ENCODE data around the gene NID1.

NID1 gene

DNA sequence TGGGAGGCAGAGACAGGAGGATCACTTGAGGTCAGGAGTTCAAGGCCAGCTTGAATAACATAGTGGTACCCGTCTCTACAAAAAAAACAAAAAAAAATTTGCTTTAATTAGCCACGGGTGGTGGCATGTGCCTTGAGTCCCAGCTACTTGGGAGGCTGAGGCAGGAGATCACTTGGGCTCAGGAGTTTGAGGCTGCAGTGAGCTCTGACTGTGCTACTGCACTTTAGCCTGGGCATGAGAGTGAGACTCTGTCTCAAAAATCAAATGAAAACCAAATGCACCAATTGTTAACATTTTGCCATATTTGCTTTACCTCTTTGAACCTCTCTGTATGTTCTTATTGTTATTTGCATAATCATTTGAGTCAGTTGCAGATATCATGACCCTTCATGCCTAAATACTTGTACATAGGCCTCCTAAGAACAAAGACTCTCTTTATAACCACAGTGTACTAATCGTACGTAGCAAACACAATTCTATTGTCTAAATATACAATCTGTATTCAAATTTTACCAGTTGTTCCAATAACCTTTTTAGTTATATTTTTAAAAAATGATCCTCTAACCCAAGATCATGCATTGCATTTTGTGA is 8.5 kb upstream of the NID1 start:
- Histone ChIP-seq H3K79me1 (ENCODE audit: low read depth, low read length) (no peaks in the 10 kb centered on the region), H3K4ac (ENCODE audit: low read length) (no peak overlapping the region), H3K14ac (ENCODE audit: low read length) (no peak overlapping the region), H4K91ac (ENCODE audit: low read depth, low read length, poor library complexity) (no peak overlapping the region), H3K4me3 (ENCODE audit: low read length in 2 of 2) (no peak overlapping the region), H3K36me3 (replicated peaks in 1 of 2; ENCODE audit: control insufficient read depth in 2 of 2, insufficient read depth in 2 of 2, low read length in 2 of 2) (peaks cover 0 to 1% of the 10 kb centered on the region in 2 donors), H3K9ac (ENCODE audit: low read depth, low read length, poor library complexity) (no peak overlapping the region), H2BK120ac (ENCODE audit: low read depth, low read length) (no peak overlapping the region), H3K23ac (ENCODE audit: low read depth, low read length, poor library complexity) (no peak overlapping the region), H3K27ac (replicated peaks; ENCODE audit: low read length) (no peak overlapping the region), H4K8ac (ENCODE audit: low read depth, low read length) (no peak overlapping the region), H3K4me1 (ENCODE audit: control insufficient read depth in 2 of 2, insufficient read depth in 1 of 2, low read depth in 1 of 2, low read length in 2 of 2) (no peaks in the 10 kb centered on the region), H2BK15ac (ENCODE audit: low read length) (no peak overlapping the region), H3K4me2 (ENCODE audit: insufficient read depth, low read length, poor library complexity, severe bottlenecking) (no peak overlapping the region), H3K18ac (ENCODE audit: low read length) (no peak overlapping the region), H2BK5ac (ENCODE audit: low read length) (no peak overlapping the region), H2AK5ac (ENCODE audit: low read depth, low read length) (no peak overlapping the region), H3K9me3 (replicated peaks in 1 of 2; ENCODE audit: control insufficient read depth in 2 of 2, insufficient read depth in 1 of 2, low read depth in 1 of 2, low read length in 2 of 2) (peaks cover 2% of the 10 kb centered on the region in 2 donors), H3K27me3 (ENCODE audit: control insufficient read depth in 3 of 3, insufficient read depth in 3 of 3, low read depth in 1 of 3, low read length in 3 of 3) (no peaks in the 10 kb centered on the region), H2AFZ (ENCODE audit: low read length) (no peak overlapping the region), H2BK12ac (ENCODE audit: low read length) (no peak overlapping the region)
- WGBS, 2 donors (ENCODE audit: extremely low coverage in 2 of 2, insufficient read length in 2 of 2, insufficient replicate concordance in 1 of 2) = no CpG with 5 or more reads among the region's 4 CpGs
- no peak for DNase-seq (ENCODE audit: low spot score)

DNA sequence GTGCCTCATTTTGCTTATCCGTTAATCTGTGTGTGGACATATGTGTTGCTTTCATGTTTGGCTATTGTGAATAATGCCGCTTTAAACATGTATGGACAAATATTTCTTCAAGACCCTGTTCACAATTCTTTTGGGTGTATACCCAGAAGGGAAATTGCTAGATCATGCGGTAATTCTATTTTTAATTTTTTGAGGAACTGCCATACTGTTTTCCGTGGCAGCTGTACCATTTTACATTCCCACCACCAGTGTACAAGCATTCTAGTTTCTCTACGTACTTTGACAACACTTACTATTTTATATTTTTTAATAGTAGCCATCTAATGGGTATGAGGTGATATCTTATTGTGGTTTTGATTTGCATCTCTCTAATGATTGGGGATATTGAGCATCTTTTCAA is 7.1 kb upstream of the NID1 start:
- Histone ChIP-seq H3K4me3 (ENCODE audit: low read length in 2 of 2) (no peak overlapping the region), H4K91ac (ENCODE audit: low read depth, low read length, poor library complexity) (no peak overlapping the region), H3K79me1 (ENCODE audit: low read depth, low read length) (no peaks in the 10 kb centered on the region), H2AFZ (ENCODE audit: low read length) (no peak overlapping the region), H3K36me3 (replicated peaks in 1 of 2; ENCODE audit: control insufficient read depth in 2 of 2, insufficient read depth in 2 of 2, low read length in 2 of 2) (peaks cover 0 to 1% of the 10 kb centered on the region in 2 donors), H4K8ac (ENCODE audit: low read depth, low read length) (no peak overlapping the region), H2BK15ac (ENCODE audit: low read length) (no peak overlapping the region), H3K4ac (ENCODE audit: low read length) (no peak overlapping the region), H3K9ac (ENCODE audit: low read depth, low read length, poor library complexity) (no peak overlapping the region), H3K27ac (replicated peaks; ENCODE audit: low read length) (no peak overlapping the region), H2BK5ac (ENCODE audit: low read length) (no peak overlapping the region), H2BK120ac (ENCODE audit: low read depth, low read length) (no peak overlapping the region), H2BK12ac (ENCODE audit: low read length) (no peak overlapping the region), H3K4me2 (ENCODE audit: insufficient read depth, low read length, poor library complexity, severe bottlenecking) (no peak overlapping the region), H3K14ac (ENCODE audit: low read length) (no peak overlapping the region), H3K18ac (ENCODE audit: low read length) (no peak overlapping the region), H3K27me3 (ENCODE audit: control insufficient read depth in 3 of 3, insufficient read depth in 3 of 3, low read depth in 1 of 3, low read length in 3 of 3) (peaks cover 0 to 9% (median 0%) of the 10 kb centered on the region in 3 experiments), H3K9me3 (replicated peaks in 1 of 2; ENCODE audit: control insufficient read depth in 2 of 2, insufficient read depth in 1 of 2, low read depth in 1 of 2, low read length in 2 of 2) (peaks cover 2% of the 10 kb centered on the region in 2 donors), H3K4me1 (ENCODE audit: control insufficient read depth in 2 of 2, insufficient read depth in 1 of 2, low read depth in 1 of 2, low read length in 2 of 2) (no peaks in the 10 kb centered on the region), H3K23ac (ENCODE audit: low read depth, low read length, poor library complexity) (no peak overlapping the region), H2AK5ac (ENCODE audit: low read depth, low read length) (no peak overlapping the region)
- WGBS, 2 donors (ENCODE audit: extremely low coverage in 2 of 2, insufficient read length in 2 of 2, insufficient replicate concordance in 1 of 2) = no CpG with 5 or more reads among the region's 5 CpGs
- no peak for DNase-seq (ENCODE audit: low spot score)

DNA sequence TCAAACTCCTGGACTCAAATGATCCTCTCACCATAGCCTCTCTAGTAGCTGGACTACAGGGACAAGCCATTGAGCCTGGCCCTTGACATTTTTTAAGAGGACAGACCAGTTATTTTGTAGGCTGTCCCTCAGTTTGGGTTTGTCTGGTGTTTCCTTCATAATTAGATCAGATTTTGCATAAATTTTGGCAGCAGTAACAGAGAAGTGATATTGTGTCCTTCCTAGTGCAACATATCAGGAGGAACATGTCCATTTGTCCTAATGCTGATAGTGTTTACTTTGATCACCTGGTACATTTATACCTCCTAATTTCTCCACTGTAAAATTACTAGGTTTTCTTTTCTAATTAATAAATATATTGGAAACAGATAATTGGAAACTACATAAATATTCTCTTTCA is 5.9 kb upstream of the NID1 start:
- H3K14ac ChIP-seq (ENCODE audit: low read length) = no peak overlapping the region
- H2AFZ ChIP-seq (ENCODE audit: low read length) = no peak overlapping the region
- H3K36me3 ChIP-seq (replicated peaks in 1 of 2; ENCODE audit: control insufficient read depth in 2 of 2, insufficient read depth in 2 of 2, low read length in 2 of 2) = peaks cover 0 to 1% of the 10 kb centered on the region in 2 donors
- H4K91ac ChIP-seq (ENCODE audit: low read depth, low read length, poor library complexity) = no peak overlapping the region
- no peak overlapping the region for H3K27ac ChIP-seq (replicated peaks; ENCODE audit: low read length)
- no peak overlapping the region for H2BK12ac ChIP-seq (ENCODE audit: low read length)
- peaks cover 2% of the 10 kb centered on the region in 2 donors for H3K9me3 ChIP-seq (replicated peaks in 1 of 2; ENCODE audit: control insufficient read depth in 2 of 2, insufficient read depth in 1 of 2, low read depth in 1 of 2, low read length in 2 of 2)
- no peak overlapping the region for H4K8ac ChIP-seq (ENCODE audit: low read depth, low read length)
- H3K27me3 ChIP-seq (ENCODE audit: control insufficient read depth in 3 of 3, insufficient read depth in 3 of 3, low read depth in 1 of 3, low read length in 3 of 3) = peaks cover 0 to 21% (median 2%) of the 10 kb centered on the region in 3 experiments
- H2BK120ac ChIP-seq (ENCODE audit: low read depth, low read length) = no peak overlapping the region
- no peak overlapping the region for H3K4me3 ChIP-seq (ENCODE audit: low read length in 2 of 2)
- no peak overlapping the region for H3K23ac ChIP-seq (ENCODE audit: low read depth, low read length, poor library complexity)
- DNase-seq (ENCODE audit: low spot score) = no peak
- no peak overlapping the region for H3K18ac ChIP-seq (ENCODE audit: low read length)
- no peak overlapping the region for H2BK5ac ChIP-seq (ENCODE audit: low read length)
- H2AK5ac ChIP-seq (ENCODE audit: low read depth, low read length) = no peak overlapping the region
- no peak overlapping the region for H3K4ac ChIP-seq (ENCODE audit: low read length)
- no peak overlapping the region for H2BK15ac ChIP-seq (ENCODE audit: low read length)
- no peaks in the 10 kb centered on the region for H3K79me1 ChIP-seq (ENCODE audit: low read depth, low read length)
- H3K9ac ChIP-seq (ENCODE audit: low read depth, low read length, poor library complexity) = no peak overlapping the region
- no peak overlapping the region for H3K4me2 ChIP-seq (ENCODE audit: insufficient read depth, low read length, poor library complexity, severe bottlenecking)
- peaks cover 0 to 5% of the 10 kb centered on the region in 2 donors for H3K4me1 ChIP-seq (ENCODE audit: control insufficient read depth in 2 of 2, insufficient read depth in 1 of 2, low read depth in 1 of 2, low read length in 2 of 2)

DNA sequence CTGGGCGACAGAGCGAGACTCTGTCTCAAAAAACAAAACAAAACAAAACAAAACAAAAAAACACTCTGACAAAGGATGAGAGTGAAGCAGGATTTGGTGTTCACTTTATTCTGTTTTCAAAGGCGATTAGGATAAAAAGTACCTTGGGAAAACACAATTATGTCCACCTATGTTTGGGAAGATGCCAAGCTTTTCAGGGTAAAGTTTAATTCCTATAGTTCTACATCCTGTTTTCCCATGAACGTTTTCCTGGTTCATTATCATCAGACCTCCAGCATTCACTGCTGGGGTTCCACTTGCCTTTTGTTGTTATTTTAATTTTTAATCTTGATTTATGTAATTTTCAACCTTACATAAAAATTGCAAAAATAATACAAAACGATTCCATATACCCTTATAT is 4.9 kb upstream of the NID1 start:
- Histone ChIP-seq H3K4me1 (ENCODE audit: control insufficient read depth in 2 of 2, insufficient read depth in 1 of 2, low read depth in 1 of 2, low read length in 2 of 2) (peaks cover 4 to 5% of the 10 kb centered on the region in 2 donors), H4K8ac (ENCODE audit: low read depth, low read length) (no peak overlapping the region), H3K4me2 (ENCODE audit: insufficient read depth, low read length, poor library complexity, severe bottlenecking) (no peak overlapping the region), H3K4me3 (ENCODE audit: low read length in 2 of 2) (no peak overlapping the region), H2BK12ac (ENCODE audit: low read length) (no peak overlapping the region), H2AFZ (ENCODE audit: low read length) (no peak overlapping the region), H3K14ac (ENCODE audit: low read length) (no peak overlapping the region), H3K36me3 (replicated peaks in 1 of 2; ENCODE audit: control insufficient read depth in 2 of 2, insufficient read depth in 2 of 2, low read length in 2 of 2) (peaks cover 0 to 1% of the 10 kb centered on the region in 2 donors), H4K91ac (ENCODE audit: low read depth, low read length, poor library complexity) (no peak overlapping the region), H3K9me3 (replicated peaks in 1 of 2; ENCODE audit: control insufficient read depth in 2 of 2, insufficient read depth in 1 of 2, low read depth in 1 of 2, low read length in 2 of 2) (peaks cover 2% of the 10 kb centered on the region in 2 donors), H2AK5ac (ENCODE audit: low read depth, low read length) (no peak overlapping the region), H3K4ac (ENCODE audit: low read length) (no peak overlapping the region), H2BK5ac (ENCODE audit: low read length) (no peak overlapping the region), H3K9ac (ENCODE audit: low read depth, low read length, poor library complexity) (no peak overlapping the region), H3K27ac (replicated peaks; ENCODE audit: low read length) (no peak overlapping the region), H3K27me3 (ENCODE audit: control insufficient read depth in 3 of 3, insufficient read depth in 3 of 3, low read depth in 1 of 3, low read length in 3 of 3) (peaks cover 0 to 27% (median 6%) of the 10 kb centered on the region in 3 experiments), H2BK15ac (ENCODE audit: low read length) (no peak overlapping the region), H3K18ac (ENCODE audit: low read length) (no peak overlapping the region), H3K79me1 (ENCODE audit: low read depth, low read length) (no peaks in the 10 kb centered on the region), H2BK120ac (ENCODE audit: low read depth, low read length) (no peak overlapping the region), H3K23ac (ENCODE audit: low read depth, low read length, poor library complexity) (no peak overlapping the region)
- WGBS, 2 donors (ENCODE audit: extremely low coverage in 2 of 2, insufficient read length in 2 of 2, insufficient replicate concordance in 1 of 2) = 100% methylated on average over 1 of the region's 5 CpGs; no CpG with 5 or more reads in 1 of the 2 donors
- DNase-seq (ENCODE audit: low spot score) = no peak

Measured in neuronal stem cell (in vitro differentiated cells).